Gastrocnemius medialis (tissue), 4 donors: ENCODE measurements around the gene KCNK4. TPM values are rescaled to one million over a fixed set of nuclear protein-coding genes. Genes with fewer than 3 reads are reported as not detected.
"Not testable (repeated sequence)": the region's sequence is repeated elsewhere in the genome, so short reads cannot be mapped to it uniquely, and the experiment has no call there.

Source experiments
- ATAC-seq, 2 donors: fragments of 150-250 bp; one replicate each; pipeline ENCODE4 v1.9.1; 2016
- DNase-seq, 2 donors: peaks; one replicate each; pipeline ENCODE4 v3.0.0-alpha.2; 2019
- H3K27ac ChIP-seq, 4 donors: fragments of 200-600 bp; sonication (generic); 1 replicate in 1 of 4; 2 replicates in 3 of 4; pipeline ENCODE4 v1.5.1; 2016 to 2018; ENCODE audit warnings: mild to moderate bottlenecking in 2 of 4, moderate library complexity in 1 of 4
- H3K27me3 ChIP-seq, 3 donors: fragments of 200-600 bp; sonication (generic) in 2 of 3; 1 replicate in 1 of 3; 2 replicates in 2 of 3; pipeline versions ENCODE4 v1.5.1 to v1.6.0; 2016 to 2019; ENCODE audit warnings: mild to moderate bottlenecking in 1 of 3, moderate library complexity in 1 of 3
- H3K36me3 ChIP-seq, 2 donors: fragments of 200-600 bp; sonication (generic) in 1 of 2; one replicate each; pipeline ENCODE4 v1.5.1; 2017 to 2018
- H3K4me1 ChIP-seq, 2 donors: fragments of 200-600 bp; sonication (generic) in 1 of 2; one replicate each; pipeline ENCODE4 v1.5.1; 2016 to 2017; ENCODE audit warnings: mild to moderate bottlenecking in 2 of 2
- H3K4me3 ChIP-seq, 4 donors: fragments of 200-600 bp; sonication (generic) in 3 of 4; 1 replicate in 1 of 4; 2 replicates in 3 of 4; pipeline ENCODE4 v1.5.1; 2016 to 2019; ENCODE audit warnings: mild to moderate bottlenecking in 2 of 4
- H3K9me3 ChIP-seq, 3 donors: fragments of 200-600 bp; sonication (generic) in 2 of 3; 1 replicate in 1 of 3; 2 replicates in 2 of 3; pipeline ENCODE4 v1.5.1; 2016 to 2019
- CTCF ChIP-seq, 5 experiments: fragments of 450-650 bp in 3 of 5; fragments of 200-600 bp in 2 of 5; sonication (generic) in 2 of 5; IDR thresholded peaks in 4 of 5; conservative IDR thresholded peaks in 1 of 5; 1 replicate in 4 of 5; 2 replicates in 1 of 5; pipeline ENCODE4 v1.5.1; 2016 to 2019; ENCODE audit warnings: antibody characterized with exemption in 5 of 5, mild to moderate bottlenecking in 3 of 5, moderate library complexity in 3 of 5
- POLR2A ChIP-seq, 2 donors: fragments of 450-650 bp; IDR thresholded peaks; one replicate each; pipeline ENCODE4 v1.6.1; 2017; ENCODE audit warnings: antibody characterized with exemption in 2 of 2, mild to moderate bottlenecking in 2 of 2, moderate library complexity in 2 of 2
- in situ Hi-C, 4 donors: fragments of 200-750 bp; cut with MboI; loops; one replicate each; pipeline versions ENCODE4 v1.15.0 to v1.8.0; 2017; ENCODE audit warnings: low sequenced_read_pairs in 4 of 4
- intact Hi-C: fragments of 100-400 bp; cut with DNase I; formaldehyde crosslinking; loops from one replicate; pipeline ENCODE4 v1.15.1; 2023; ENCODE audit warnings: low total_unique reads
- total RNA-seq, 4 donors: library from RNA; depleted of rRNA; stranded (reverse); fragments of >200 nt; gene quantifications; one replicate each; pipeline versions ENCODE4 v1.1.0 to v1.2.3, GENCODE V29; 2016

Gene KCNK4
- total RNA-seq, 4 donors from 2014 or later: not detected

GRCh38 chr11:64314146-64314804, 23.2 kb downstream of the KCNK4 start:
- ATAC-seq (no peak), DNase-seq (no peak)
- Histone ChIP-seq H3K9me3 (no peaks in the 10 kb centered on the region), H3K4me3 (peak overlapping the region in 2 of 4 donors; percentile 20 to 27), H3K36me3 (peaks cover 0 to 27% of the 10 kb centered on the region in 2 donors), H3K4me1 (peaks cover 38 to 47% of the 10 kb centered on the region in 2 donors), H3K27me3 (no peaks in the 10 kb centered on the region), H3K27ac (peak overlapping the region; percentile 71 to 85 (median 75))
- intact Hi-C loops: no loop called here
- TF ChIP-seq CTCF (IDR thresholded peaks at IDR 0.05 in 4 of 5, conservative IDR thresholded peaks at IDR 0.05 in 1 of 5): no peak
- TF ChIP-seq POLR2A (IDR thresholded peaks at IDR 0.05): no peak
- in situ Hi-C loops: no loop called here

- intact Hi-C loops: no loop called here
- H3K27me3 ChIP-seq: no peaks in the 10 kb centered on the region
- DNase-seq (no peak), ATAC-seq (no peak)
- TF ChIP-seq POLR2A (IDR thresholded peaks at IDR 0.05) (no peak), CTCF (IDR thresholded peaks at IDR 0.05 in 4 of 5, conservative IDR thresholded peaks at IDR 0.05 in 1 of 5) (no peak)
- no peaks in the 10 kb centered on the region for H3K9me3 ChIP-seq
- in situ Hi-C loops: no loop called here
- H3K36me3 ChIP-seq: peaks cover 0 to 29% of the 10 kb centered on the region in 2 donors
- H3K4me3 ChIP-seq: no peak overlapping the region
- peaks cover 39 to 47% of the 10 kb centered on the region in 2 donors for H3K4me1 ChIP-seq
- H3K27ac ChIP-seq: peak overlapping the region in 3 of 4 donors; percentile 71 to 85 (median 73)
Measured at GRCh38 chr11:64314805-64315561, 23.9 kb downstream of the KCNK4 start.

- H3K27me3 ChIP-seq, ATAC-seq, in situ Hi-C loops, intact Hi-C loops, DNase-seq, H3K9me3 ChIP-seq: not testable (repeated sequence)
- Histone ChIP-seq H3K27ac (peak overlapping the region; percentile 88 to 98 (median 94)), H3K36me3 (peaks cover 0 to 38% of the 10 kb centered on the region in 2 donors), H3K4me1 (peaks cover 37 to 47% of the 10 kb centered on the region in 2 donors), H3K4me3 (peak overlapping the region in 1 of 4 donors; percentile 99)
Measured at GRCh38 chr11:64315667-64316526, 24.8 kb downstream of the KCNK4 start.

- no peaks in the 10 kb centered on the region for H3K9me3 ChIP-seq
- no peaks in the 10 kb centered on the region for H3K27me3 ChIP-seq
- intact Hi-C loops: loop anchor here (1.0 kb wide), 1 partner anchor 46 kb away; no protein-coding TSS in a partner anchor
- H3K4me1 ChIP-seq: peaks cover 35 to 47% of the 10 kb centered on the region in 2 donors
- DNase-seq: peak in 1 of 2 donors; percentile 42
- in situ Hi-C loops: no loop called here
- peak in 1 of 2 donors; percentile 0 for ATAC-seq
- H3K27ac ChIP-seq: peak overlapping the region; percentile 88 to 98 (median 94)
- TF ChIP-seq CTCF (IDR thresholded peaks at IDR 0.05 in 4 of 5, conservative IDR thresholded peaks at IDR 0.05 in 1 of 5) (no peak), POLR2A (IDR thresholded peaks at IDR 0.05) (no peak)
- peak overlapping the region; percentile 73 to 99 (median 91) for H3K4me3 ChIP-seq
- H3K36me3 ChIP-seq: peaks cover 0 to 44% of the 10 kb centered on the region in 2 donors
Measured at GRCh38 chr11:64316672-64317324, 25.7 kb downstream of the KCNK4 start.
